NCI-H526 (cell line): Measurements from ENCODE around the gene FBXO8.

Source experiments
- DNase-seq, 2 experiments: peaks; one replicate each; lab custom pipeline; 2025; lab: John Stamatoyannopoulos, UW

Gene FBXO8

DNA sequence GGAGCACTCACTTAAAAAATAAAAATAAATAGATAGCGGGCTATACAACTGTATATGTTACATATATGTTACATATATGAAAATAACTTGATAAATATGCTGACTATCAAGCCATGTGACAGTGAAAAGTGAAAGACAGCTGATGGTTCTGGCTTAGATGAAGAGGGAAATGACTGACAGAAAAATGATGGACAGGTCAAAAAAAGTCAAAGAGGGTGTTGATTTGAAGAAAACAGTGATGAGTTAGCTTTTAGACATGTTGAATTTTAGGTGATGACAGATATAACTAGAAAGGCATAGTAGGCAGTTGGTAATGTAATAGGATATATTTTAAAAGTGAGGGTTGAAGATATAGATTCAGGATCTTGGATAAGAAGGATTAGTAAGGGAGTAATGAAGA is 37.8 kb downstream of the FBXO8 start:
- DNase-seq: no peak

DNA sequence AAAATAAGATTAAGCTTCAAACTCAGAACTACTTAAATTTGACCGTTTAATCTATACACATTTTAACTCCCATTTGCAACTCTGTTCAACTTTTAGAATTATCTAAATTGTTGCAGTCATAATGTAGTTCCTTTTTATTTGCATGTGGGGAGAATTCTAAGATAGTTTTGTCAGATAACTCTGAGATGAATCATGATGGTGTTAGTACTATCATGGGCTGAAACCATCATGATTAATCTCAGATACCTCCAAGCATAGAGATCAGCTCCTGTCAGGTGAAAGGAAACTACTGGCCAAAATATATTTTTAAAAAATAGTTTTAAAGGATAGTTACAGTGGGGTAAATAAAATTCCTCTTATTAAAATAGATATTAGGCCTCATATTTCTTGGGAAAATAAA is 39.0 kb downstream of the FBXO8 start:
- DNase-seq: no peak

DNA sequence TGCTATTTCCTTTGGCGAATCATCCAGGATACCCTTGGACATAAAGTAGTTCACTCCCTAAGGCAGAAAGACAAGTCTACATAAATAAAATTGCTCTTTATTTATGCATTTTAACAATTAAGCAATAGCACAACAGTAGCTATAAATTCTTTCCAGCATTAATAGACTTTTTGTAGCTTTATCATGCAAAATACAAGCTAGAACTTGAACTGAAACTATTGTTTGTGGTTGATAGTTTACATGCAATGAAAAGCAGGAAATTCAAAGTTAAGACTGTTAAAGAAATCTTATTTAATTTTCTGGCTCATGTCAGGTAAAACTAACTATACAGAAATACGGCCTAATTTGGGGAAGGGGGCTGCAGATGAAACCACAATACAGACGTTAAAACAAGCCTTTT is 42.3 kb downstream of the FBXO8 start:
- DNase-seq: no peak

- no peak for DNase-seq
Measured at GRCh38 chr4:174236359-174236758, 47.1 kb downstream of the FBXO8 start.

- DNase-seq: no peak
Measured at GRCh38 chr4:174230680-174231079, 52.8 kb downstream of the FBXO8 start.

- DNase-seq: no peak
Measured at GRCh38 chr4:174230148-174230547, 53.3 kb downstream of the FBXO8 start.

- DNase-seq: no peak
Measured at GRCh38 chr4:174228988-174229387, 54.5 kb downstream of the FBXO8 start.

DNA sequence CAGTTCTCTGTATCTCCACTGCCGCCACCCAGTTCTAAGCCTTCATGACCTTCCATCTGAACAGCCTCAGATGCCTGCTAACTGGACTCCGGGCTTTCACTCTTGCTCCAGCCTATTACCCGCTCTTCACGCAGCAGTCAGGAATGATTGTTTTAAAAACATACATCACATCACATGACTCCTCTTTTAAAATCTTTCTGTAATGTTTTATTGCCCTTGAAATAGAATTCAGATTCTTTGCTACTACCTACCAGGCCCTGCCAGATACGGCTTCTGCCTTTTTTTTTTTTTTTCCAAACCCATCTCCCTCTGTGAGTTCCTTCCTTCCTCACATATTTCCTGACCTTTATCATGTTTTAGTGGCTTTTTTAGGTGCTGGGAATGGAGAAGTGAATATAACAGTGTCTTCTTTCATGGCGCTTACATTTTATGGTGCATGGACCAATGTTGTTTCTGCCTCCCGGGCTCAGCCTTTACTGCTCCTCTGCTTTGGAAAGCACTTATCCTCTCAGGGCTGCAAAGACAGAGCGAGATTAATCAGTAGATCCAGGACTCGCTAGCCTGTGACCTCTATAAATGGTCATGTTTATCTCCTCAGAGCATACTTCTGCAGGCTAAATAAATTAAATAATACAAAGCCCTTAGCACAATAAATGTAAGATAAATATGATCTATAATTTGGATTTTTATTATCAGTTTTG is 58.0 kb downstream of the FBXO8 start:
- no peak for DNase-seq

DNA sequence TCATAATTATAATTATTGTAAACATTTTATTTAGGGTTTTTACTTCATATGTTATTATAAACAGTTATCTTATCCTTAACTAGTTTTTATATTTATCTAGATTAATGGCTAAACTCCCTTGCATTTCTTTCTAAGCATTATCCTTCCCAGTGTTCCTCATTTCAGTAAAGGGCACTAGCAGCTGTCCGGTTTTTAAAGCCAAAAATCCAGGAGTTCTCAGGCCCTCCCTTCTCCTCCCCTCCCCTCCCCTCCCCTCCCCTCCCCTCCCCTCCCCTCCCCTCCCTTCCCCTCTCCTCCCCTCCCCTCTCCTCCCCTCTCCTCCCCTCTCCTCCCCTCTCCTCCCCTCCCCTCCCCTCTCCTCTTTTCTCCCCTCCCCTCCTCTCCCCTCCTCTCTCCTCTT is 58.9 kb downstream of the FBXO8 start:
- no peak for DNase-seq

DNA sequence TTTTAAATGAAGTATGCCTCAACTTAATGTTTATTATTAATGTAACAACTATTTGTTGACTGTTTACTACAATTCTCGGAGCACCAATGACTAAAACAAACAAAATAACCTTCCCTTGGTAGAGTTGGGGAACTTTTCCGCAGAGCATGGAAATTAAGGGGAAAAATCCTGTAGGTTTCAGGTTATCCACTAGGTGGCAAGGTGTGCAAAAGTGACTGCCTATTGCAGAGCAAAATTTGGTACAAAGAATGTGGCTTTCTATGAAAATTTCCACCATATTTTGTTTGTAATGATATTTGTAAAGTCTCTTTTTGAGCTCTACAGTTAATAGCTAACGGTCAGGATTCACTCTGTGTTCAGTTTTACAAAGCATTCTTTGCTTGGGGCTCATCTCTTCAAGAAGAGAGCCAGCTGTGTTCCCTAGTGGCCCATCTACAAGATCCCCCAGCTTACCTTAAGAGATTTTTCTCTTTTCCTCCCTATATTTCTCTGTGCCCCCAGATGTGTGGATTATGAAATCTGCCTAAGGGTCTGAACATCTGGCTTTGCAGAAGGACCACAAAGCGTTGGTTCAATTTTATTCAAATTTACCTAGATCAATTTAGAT is 61.1 kb downstream of the FBXO8 start:
- DNase-seq: peak in 1 of 2 experiments; percentile 5

DNA sequence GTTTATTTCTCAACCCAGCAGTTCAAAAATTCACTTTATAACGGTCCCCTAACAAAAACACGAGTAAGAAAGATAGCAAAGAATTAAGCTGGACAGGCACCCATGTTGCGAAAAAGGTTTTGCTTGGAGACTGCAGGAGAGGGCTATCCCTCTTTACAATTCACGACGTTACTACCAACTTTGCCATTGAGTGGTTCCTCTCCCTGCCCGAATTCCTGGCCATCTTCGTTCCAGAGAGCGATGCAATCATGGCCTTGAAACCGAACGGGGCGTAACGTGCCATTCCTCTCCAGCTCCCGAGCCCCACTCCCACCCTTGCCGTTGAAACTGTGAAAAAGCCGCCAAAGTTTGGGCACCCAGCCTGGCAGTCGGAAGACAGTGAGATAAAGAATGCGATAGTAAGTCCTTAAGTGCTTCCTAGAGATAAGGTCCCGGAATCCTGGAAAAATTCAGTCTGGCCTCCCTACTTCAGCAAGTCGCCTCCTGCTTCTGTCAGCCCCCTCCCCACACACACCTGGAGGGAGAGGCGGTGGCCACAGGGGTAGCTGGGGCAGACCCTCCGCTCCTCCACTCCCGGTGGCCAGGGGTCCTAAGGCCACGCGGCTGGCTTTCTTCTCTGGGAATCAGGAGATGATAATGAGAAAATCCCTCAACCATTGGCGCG is 65.2 kb downstream of the FBXO8 start:
- DNase-seq: no peak

- DNase-seq: peak in 1 of 2 experiments; percentile 43
Measured at GRCh38 chr4:174217273-174218126, 66.0 kb downstream of the FBXO8 start.

GRCh38 chr4:174216799-174217272 is 66.6 kb downstream of the FBXO8 start:
- DNase-seq: no peak

- DNase-seq: no peak
Measured at GRCh38 chr4:174215961-174216680, 67.3 kb downstream of the FBXO8 start.

DNA sequence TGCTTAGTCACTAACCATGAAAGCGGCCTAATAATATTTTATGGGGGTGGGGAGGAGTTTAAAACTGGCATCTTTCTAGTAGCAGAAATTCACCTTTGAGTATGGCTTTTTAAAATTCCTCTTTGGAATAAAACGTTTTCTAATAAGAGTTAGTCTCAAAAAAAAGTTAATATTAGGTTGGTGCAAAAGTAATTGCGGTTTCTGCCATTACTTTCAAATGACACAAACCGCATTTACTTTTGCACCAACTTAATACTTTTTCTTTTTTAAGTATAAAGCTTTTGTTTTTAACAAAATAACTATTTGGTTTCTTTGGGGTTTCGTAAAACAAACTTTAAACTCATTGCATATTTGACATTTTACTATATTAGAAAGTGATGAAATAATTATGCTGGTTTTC is 68.4 kb downstream of the FBXO8 start:
- no peak for DNase-seq

GRCh38 chr4:174214101-174214878 is 69.2 kb downstream of the FBXO8 start:
- no peak for DNase-seq

- no peak for DNase-seq
Measured at GRCh38 chr4:174213731-174214100, 69.8 kb downstream of the FBXO8 start.

DNA sequence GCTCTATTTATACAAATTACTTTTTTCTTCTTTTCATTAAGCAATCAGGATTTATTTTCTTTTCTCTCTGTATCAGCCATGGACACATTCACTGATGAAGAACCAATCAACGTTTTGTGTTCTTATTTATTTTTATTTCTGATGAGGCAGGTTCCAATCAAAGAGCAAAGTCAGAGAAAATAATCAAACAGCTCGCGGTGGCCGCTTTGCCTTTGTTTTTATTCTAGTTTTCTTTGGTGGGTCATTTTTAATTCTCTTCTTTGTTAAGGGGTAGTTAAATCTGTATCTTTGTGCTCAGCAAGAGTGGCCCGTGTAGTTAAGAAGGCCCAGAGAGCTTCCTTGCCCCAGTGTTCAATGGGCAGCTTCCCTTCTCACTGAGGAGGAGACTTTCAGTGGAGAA is 71.4 kb downstream of the FBXO8 start:
- no peak for DNase-seq

- DNase-seq: no peak
Measured at GRCh38 chr4:174211622-174212044, 71.8 kb downstream of the FBXO8 start.

- no peak for DNase-seq
Measured at GRCh38 chr4:174210952-174211490, 72.4 kb downstream of the FBXO8 start.

- DNase-seq: no peak
Measured at GRCh38 chr4:174210354-174210753, 73.1 kb downstream of the FBXO8 start.
